ENCODE data around the gene UBE2J2.

UBE2J2 gene

GRCh38 chr1:1216770-1217620 lies 56.7 kb downstream of the UBE2J2 start:
- no peaks in the 10 kb centered on the region for H3K9me3 ChIP-seq (ENCODE audit: low read length)
- no peaks in the 10 kb centered on the region for H3F3A ChIP-seq (ENCODE audit: insufficient read depth, low read length)
- peaks cover 9% of the 10 kb centered on the region for H3K4me1 ChIP-seq (ENCODE audit: insufficient read depth, low read length, severe bottlenecking)
- no peaks in the 10 kb centered on the region for H3K9me2 ChIP-seq (ENCODE audit: low read depth, low read length)
- no peak overlapping the region for H2AFZ ChIP-seq (ENCODE audit: low read length)
- H3K27ac ChIP-seq (ENCODE audit: low read depth, low read length, poor library complexity, severe bottlenecking) = no peak overlapping the region
- H4K20me1 ChIP-seq (ENCODE audit: insufficient read depth, low read length) = no peaks in the 10 kb centered on the region
- H3K4me2 ChIP-seq (ENCODE audit: low read length) = no peak overlapping the region
- H3K36me3 ChIP-seq (ENCODE audit: insufficient read depth, low read length) = peaks cover 61% of the 10 kb centered on the region
- no peak overlapping the region for H3K9ac ChIP-seq (ENCODE audit: low read length)
- no peak for TF ChIP-seq CTCF (IDR thresholded peaks at IDR 0.05; ENCODE audit: low read length)
- 0 out of 2 replicates have a peak, but pooled peaks cover 8% of the 10 kb centered on the region for H3K27me3 ChIP-seq (ENCODE audit: insufficient read depth, low read length)
- no peaks in the 10 kb centered on the region for H3K79me2 ChIP-seq (ENCODE audit: insufficient read depth, low read length)
- no peak overlapping the region for H3K4me3 ChIP-seq (ENCODE audit: low read depth, low read length, poor library complexity, severe bottlenecking)

GRCh38 chr1:1215881-1216605 lies 57.6 kb downstream of the UBE2J2 start:
- Histone ChIP-seq H3K9me3 (ENCODE audit: low read length) (no peaks in the 10 kb centered on the region), H3K4me1 (ENCODE audit: insufficient read depth, low read length, severe bottlenecking) (peaks cover 9% of the 10 kb centered on the region), H3F3A (ENCODE audit: insufficient read depth, low read length) (no peaks in the 10 kb centered on the region), H3K4me2 (ENCODE audit: low read length) (no peak overlapping the region), H3K36me3 (ENCODE audit: insufficient read depth, low read length) (peaks cover 52% of the 10 kb centered on the region), H3K79me2 (ENCODE audit: insufficient read depth, low read length) (no peaks in the 10 kb centered on the region), H3K9me2 (ENCODE audit: low read depth, low read length) (no peaks in the 10 kb centered on the region), H3K27ac (ENCODE audit: low read depth, low read length, poor library complexity, severe bottlenecking) (no peak overlapping the region), H4K20me1 (ENCODE audit: insufficient read depth, low read length) (no peaks in the 10 kb centered on the region), H2AFZ (ENCODE audit: low read length) (no peak overlapping the region), H3K4me3 (ENCODE audit: low read depth, low read length, poor library complexity, severe bottlenecking) (no peak overlapping the region), H3K27me3 (ENCODE audit: insufficient read depth, low read length) (0 out of 2 replicates have a peak, but pooled peaks cover 8% of the 10 kb centered on the region), H3K9ac (ENCODE audit: low read length) (no peak overlapping the region)
- no peak for TF ChIP-seq CTCF (IDR thresholded peaks at IDR 0.05; ENCODE audit: low read length)

DNA sequence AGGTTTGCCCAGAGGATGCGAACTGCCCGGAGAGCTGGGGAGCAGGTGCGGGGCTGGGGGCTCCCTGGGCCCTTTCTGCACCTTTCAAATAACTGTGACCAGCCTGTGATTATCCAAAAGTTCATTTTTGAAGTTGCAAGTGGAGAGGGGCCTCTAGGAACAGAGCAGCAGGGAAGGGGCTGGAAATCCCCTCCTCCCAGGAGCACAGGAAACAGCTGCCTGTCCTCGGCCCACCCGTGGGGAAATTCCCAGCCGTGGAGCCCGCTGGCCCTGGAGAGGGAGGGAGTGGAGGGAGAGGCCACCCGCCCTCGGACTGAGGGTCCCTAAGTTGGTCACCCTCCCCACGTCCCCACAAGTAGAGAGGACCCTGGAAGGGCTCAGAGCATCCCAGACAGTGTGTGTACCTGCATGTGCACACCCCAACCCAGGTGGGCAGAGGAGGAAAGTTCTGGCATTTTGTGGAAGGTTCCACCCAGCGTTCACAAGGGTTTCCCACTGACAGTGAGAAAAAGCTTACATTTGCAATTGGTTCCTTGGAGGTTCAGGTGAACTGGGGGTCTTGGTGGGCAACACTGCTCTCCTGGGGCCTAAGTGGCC lies 58.5 kb downstream of the UBE2J2 start:
- Histone ChIP-seq H3K9me2 (ENCODE audit: low read depth, low read length) (no peaks in the 10 kb centered on the region), H3K4me1 (ENCODE audit: insufficient read depth, low read length, severe bottlenecking) (peaks cover 9% of the 10 kb centered on the region), H3K4me3 (ENCODE audit: low read depth, low read length, poor library complexity, severe bottlenecking) (no peak overlapping the region), H3K27ac (ENCODE audit: low read depth, low read length, poor library complexity, severe bottlenecking) (no peak overlapping the region), H2AFZ (ENCODE audit: low read length) (no peak overlapping the region), H3K9me3 (ENCODE audit: low read length) (no peaks in the 10 kb centered on the region), H3K36me3 (ENCODE audit: insufficient read depth, low read length) (peaks cover 43% of the 10 kb centered on the region), H3K79me2 (ENCODE audit: insufficient read depth, low read length) (no peaks in the 10 kb centered on the region), H3K9ac (ENCODE audit: low read length) (no peak overlapping the region), H4K20me1 (ENCODE audit: insufficient read depth, low read length) (no peaks in the 10 kb centered on the region), H3K27me3 (ENCODE audit: insufficient read depth, low read length) (0 out of 2 replicates have a peak, but pooled peaks cover 8% of the 10 kb centered on the region), H3K4me2 (ENCODE audit: low read length) (no peak overlapping the region), H3F3A (ENCODE audit: insufficient read depth, low read length) (no peaks in the 10 kb centered on the region)
- TF ChIP-seq CTCF (IDR thresholded peaks at IDR 0.05; ENCODE audit: low read length) (no peak), EZH2 (IDR thresholded peaks at IDR 0.05; ENCODE audit: borderline replicate concordance, low read length) (no peak)
